Activated T-helper 2 cell treated with anti-CD3 and anti-CD28 coated beads, Interferon-gamma antibody, Interleukin-2, Interleukin-4, amounts not matched to agents 10 μg/mL and 5 μg/mL and 100 μg/mL, durations not matched to agents 14 hours and 24 hours and 36 hours (primary cell): ENCODE data around the gene ERC2. TPM values are rescaled to one million over a fixed set of nuclear protein-coding genes. Genes with fewer than 3 reads are reported as not detected.

Experiments used
- DNase-seq: peaks from one replicate; pipeline ENCODE4 v3.0.0; 2021; ENCODE audit warnings: low spot score
- H3K27ac Mint-ChIP-seq: one replicate; pipeline ENCODE4 v1.8.0; 2021; ENCODE audit warnings: mixed read lengths
- H3K27me3 Mint-ChIP-seq: one replicate; pipeline ENCODE4 v1.8.0; 2021; ENCODE audit warnings: low read depth, mixed read lengths
- H3K36me3 Mint-ChIP-seq: one replicate; pipeline ENCODE4 v1.8.0; 2021; ENCODE audit warnings: low read depth, mixed read lengths
- H3K4me1 Mint-ChIP-seq: one replicate; pipeline ENCODE4 v1.8.0; 2021; ENCODE audit warnings: low read depth, mixed read lengths
- H3K4me3 Mint-ChIP-seq: one replicate; pipeline ENCODE4 v1.8.0; 2021; ENCODE audit warnings: low read depth, mild to moderate bottlenecking, moderate library complexity, mixed read lengths
- H3K9me3 Mint-ChIP-seq: one replicate; pipeline ENCODE4 v1.8.0; 2021; ENCODE audit warnings: mixed read lengths
- intact Hi-C: fragments of 100-400 bp; cut with micrococcal nuclease; formaldehyde crosslinking; loops from one replicate; pipeline ENCODE4 v1.15.1; 2023
- total RNA-seq: library from RNA; stranded (reverse); gene quantifications from 2 replicates; pipeline ENCODE4 v1.2.3, GENCODE V29; 2022

ERC2 gene
- total RNA-seq, 1 donor from 2014 or later = 0.09 TPM

- Mint-ChIP-seq H3K4me3 (no peak overlapping the region), H3K27ac (no peak overlapping the region), H3K27me3 (peaks cover 5% of the 10 kb centered on the region), H3K4me1 (no peaks in the 10 kb centered on the region), H3K9me3 (no peaks in the 10 kb centered on the region), H3K36me3 (no peaks in the 10 kb centered on the region)
- no peak for DNase-seq
- intact Hi-C loops = no loop called here
Measured at GRCh38 chr3:56164436-56164835, 303.8 kb downstream of the ERC2 start.

- Mint-ChIP-seq H3K4me1 (peaks cover 1% of the 10 kb centered on the region), H3K27me3 (no peaks in the 10 kb centered on the region), H3K36me3 (no peaks in the 10 kb centered on the region), H3K9me3 (no peaks in the 10 kb centered on the region), H3K4me3 (no peak overlapping the region), H3K27ac (no peak overlapping the region)
- intact Hi-C loops = no loop called here
- DNase-seq = no peak
Measured at GRCh38 chr3:56157693-56158362, 310.4 kb downstream of the ERC2 start.

GRCh38 chr3:56154297-56154696 lies 314.0 kb downstream of the ERC2 start:
- Mint-ChIP-seq H3K4me3 (no peak overlapping the region), H3K27ac (no peak overlapping the region), H3K27me3 (no peaks in the 10 kb centered on the region), H3K9me3 (no peaks in the 10 kb centered on the region), H3K4me1 (peaks cover 1% of the 10 kb centered on the region), H3K36me3 (no peaks in the 10 kb centered on the region)
- intact Hi-C loops = no loop called here
- no peak for DNase-seq

- no peak overlapping the region for H3K4me3 Mint-ChIP-seq
- H3K4me1 Mint-ChIP-seq = no peaks in the 10 kb centered on the region
- H3K9me3 Mint-ChIP-seq = no peaks in the 10 kb centered on the region
- H3K36me3 Mint-ChIP-seq = no peaks in the 10 kb centered on the region
- no peak for DNase-seq
- H3K27me3 Mint-ChIP-seq = peaks cover 4% of the 10 kb centered on the region
- intact Hi-C loops = no loop called here
- H3K27ac Mint-ChIP-seq = no peak overlapping the region
Measured at GRCh38 chr3:56147354-56147753, 320.9 kb downstream of the ERC2 start.

GRCh38 chr3:56145410-56145809 lies 322.9 kb downstream of the ERC2 start:
- intact Hi-C loops = no loop called here
- Mint-ChIP-seq H3K9me3 (no peaks in the 10 kb centered on the region), H3K27ac (no peak overlapping the region), H3K4me3 (no peak overlapping the region), H3K4me1 (no peaks in the 10 kb centered on the region), H3K27me3 (peaks cover 4% of the 10 kb centered on the region), H3K36me3 (no peaks in the 10 kb centered on the region)
- DNase-seq = no peak

- intact Hi-C loops = no loop called here
- Mint-ChIP-seq H3K27me3 (peaks cover 4% of the 10 kb centered on the region), H3K9me3 (no peaks in the 10 kb centered on the region), H3K4me1 (no peaks in the 10 kb centered on the region), H3K27ac (no peak overlapping the region), H3K36me3 (no peaks in the 10 kb centered on the region), H3K4me3 (no peak overlapping the region)
- DNase-seq = no peak
Measured at GRCh38 chr3:56144805-56145204, 323.5 kb downstream of the ERC2 start.

GRCh38 chr3:56137415-56137814 lies 330.9 kb downstream of the ERC2 start:
- Mint-ChIP-seq H3K4me3 (no peak overlapping the region), H3K9me3 (no peaks in the 10 kb centered on the region), H3K4me1 (no peaks in the 10 kb centered on the region), H3K27me3 (peaks cover 8% of the 10 kb centered on the region), H3K27ac (no peak overlapping the region), H3K36me3 (no peaks in the 10 kb centered on the region)
- DNase-seq = no peak
- intact Hi-C loops = no loop called here

- H3K27me3 Mint-ChIP-seq = peaks cover 8% of the 10 kb centered on the region
- peaks cover 5% of the 10 kb centered on the region for H3K4me1 Mint-ChIP-seq
- no peak overlapping the region for H3K27ac Mint-ChIP-seq
- H3K36me3 Mint-ChIP-seq = no peaks in the 10 kb centered on the region
- H3K9me3 Mint-ChIP-seq = no peaks in the 10 kb centered on the region
- intact Hi-C loops = no loop called here
- no peak for DNase-seq
- H3K4me3 Mint-ChIP-seq = no peak overlapping the region
Measured at GRCh38 chr3:56136514-56136913, 331.8 kb downstream of the ERC2 start.

GRCh38 chr3:56135941-56136340 lies 332.3 kb downstream of the ERC2 start:
- H3K27me3 Mint-ChIP-seq = peaks cover 8% of the 10 kb centered on the region
- no peak overlapping the region for H3K4me3 Mint-ChIP-seq
- no peak for DNase-seq
- no peak overlapping the region for H3K27ac Mint-ChIP-seq
- H3K36me3 Mint-ChIP-seq = no peaks in the 10 kb centered on the region
- H3K4me1 Mint-ChIP-seq = peaks cover 6% of the 10 kb centered on the region
- intact Hi-C loops = no loop called here
- no peaks in the 10 kb centered on the region for H3K9me3 Mint-ChIP-seq

- peaks cover 13% of the 10 kb centered on the region for H3K27me3 Mint-ChIP-seq
- no peaks in the 10 kb centered on the region for H3K36me3 Mint-ChIP-seq
- intact Hi-C loops = loop anchor here (5.0 kb wide), 1 partner anchor 159 kb away; no protein-coding TSS in a partner anchor
- no peaks in the 10 kb centered on the region for H3K9me3 Mint-ChIP-seq
- H3K4me1 Mint-ChIP-seq = peaks cover 10% of the 10 kb centered on the region
- DNase-seq = no peak
- H3K27ac Mint-ChIP-seq = no peak overlapping the region
- H3K4me3 Mint-ChIP-seq = no peak overlapping the region
Measured at GRCh38 chr3:56133423-56133822, 334.8 kb downstream of the ERC2 start.

- Mint-ChIP-seq H3K4me1 (peaks cover 10% of the 10 kb centered on the region), H3K27ac (no peak overlapping the region), H3K4me3 (no peak overlapping the region), H3K27me3 (peaks cover 14% of the 10 kb centered on the region), H3K9me3 (no peaks in the 10 kb centered on the region), H3K36me3 (no peaks in the 10 kb centered on the region)
- intact Hi-C loops = loop anchor here (5.0 kb wide), 1 partner anchor 160 kb away; no protein-coding TSS in a partner anchor
- DNase-seq = no peak
Measured at GRCh38 chr3:56132762-56133161, 335.5 kb downstream of the ERC2 start.

- H3K27me3 Mint-ChIP-seq = peaks cover 15% of the 10 kb centered on the region
- H3K36me3 Mint-ChIP-seq = no peaks in the 10 kb centered on the region
- DNase-seq = no peak
- H3K4me3 Mint-ChIP-seq = no peak overlapping the region
- peaks cover 10% of the 10 kb centered on the region for H3K4me1 Mint-ChIP-seq
- no peaks in the 10 kb centered on the region for H3K9me3 Mint-ChIP-seq
- intact Hi-C loops = loop anchor here (5.0 kb wide), 1 partner anchor 160 kb away; no protein-coding TSS in a partner anchor
- H3K27ac Mint-ChIP-seq = peak overlapping the region; percentile 24
Measured at GRCh38 chr3:56131974-56132590, 336.2 kb downstream of the ERC2 start.

GRCh38 chr3:56130036-56130435 lies 338.2 kb downstream of the ERC2 start:
- H3K4me3 Mint-ChIP-seq = no peak overlapping the region
- no peak for DNase-seq
- intact Hi-C loops = loop anchor here (5.0 kb wide), 1 partner anchor 162 kb away; no protein-coding TSS in a partner anchor
- peaks cover 14% of the 10 kb centered on the region for H3K27me3 Mint-ChIP-seq
- no peak overlapping the region for H3K27ac Mint-ChIP-seq
- H3K36me3 Mint-ChIP-seq = no peaks in the 10 kb centered on the region
- H3K9me3 Mint-ChIP-seq = no peaks in the 10 kb centered on the region
- peaks cover 10% of the 10 kb centered on the region for H3K4me1 Mint-ChIP-seq
